Hematopoietic multipotent progenitor cell treated with erythropoietin and hydrocortisone succinate and interleukin-3 and kit ligand, for 15 days (in vitro differentiated cells): Measurements from ENCODE around the gene DDX1.

Experiments used
- DNase-seq: peaks from one replicate; pipeline ENCODE4 v3.0.0-alpha.2; 2015; ENCODE audit warnings: low spot score

DDX1 gene

DNA sequence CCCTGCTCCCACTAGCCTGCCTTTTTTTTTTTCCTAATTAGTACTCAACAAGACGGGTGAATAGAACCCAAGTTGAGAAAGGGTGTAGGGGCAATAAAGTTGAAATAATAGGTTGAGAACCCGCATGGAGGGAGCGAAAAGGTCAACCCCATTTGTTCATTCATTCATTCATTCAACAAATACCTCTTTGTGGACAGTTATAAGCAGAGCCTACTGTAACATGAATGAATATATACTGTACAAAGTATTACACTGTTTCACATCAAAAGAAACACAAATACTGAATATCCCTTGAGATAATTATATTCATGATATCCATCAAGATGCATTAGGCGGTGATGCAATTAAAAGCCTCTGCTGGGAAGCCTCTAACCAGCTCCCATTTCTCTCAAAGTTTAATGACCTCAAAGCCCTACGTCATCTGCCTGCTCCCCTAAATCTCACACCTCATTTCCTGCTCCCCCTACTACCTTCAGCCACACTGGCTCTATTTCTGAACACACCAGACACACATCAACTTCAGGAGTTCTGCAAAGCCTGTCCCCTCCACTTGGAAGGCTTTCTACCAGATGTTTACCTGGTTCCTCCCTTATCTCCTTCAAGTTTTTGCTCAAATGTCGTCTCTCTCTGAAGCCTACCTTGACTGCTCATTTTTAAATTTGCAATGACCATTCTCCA, 29.2 kb upstream of the DDX1 start:
- no peak for DNase-seq

DNA sequence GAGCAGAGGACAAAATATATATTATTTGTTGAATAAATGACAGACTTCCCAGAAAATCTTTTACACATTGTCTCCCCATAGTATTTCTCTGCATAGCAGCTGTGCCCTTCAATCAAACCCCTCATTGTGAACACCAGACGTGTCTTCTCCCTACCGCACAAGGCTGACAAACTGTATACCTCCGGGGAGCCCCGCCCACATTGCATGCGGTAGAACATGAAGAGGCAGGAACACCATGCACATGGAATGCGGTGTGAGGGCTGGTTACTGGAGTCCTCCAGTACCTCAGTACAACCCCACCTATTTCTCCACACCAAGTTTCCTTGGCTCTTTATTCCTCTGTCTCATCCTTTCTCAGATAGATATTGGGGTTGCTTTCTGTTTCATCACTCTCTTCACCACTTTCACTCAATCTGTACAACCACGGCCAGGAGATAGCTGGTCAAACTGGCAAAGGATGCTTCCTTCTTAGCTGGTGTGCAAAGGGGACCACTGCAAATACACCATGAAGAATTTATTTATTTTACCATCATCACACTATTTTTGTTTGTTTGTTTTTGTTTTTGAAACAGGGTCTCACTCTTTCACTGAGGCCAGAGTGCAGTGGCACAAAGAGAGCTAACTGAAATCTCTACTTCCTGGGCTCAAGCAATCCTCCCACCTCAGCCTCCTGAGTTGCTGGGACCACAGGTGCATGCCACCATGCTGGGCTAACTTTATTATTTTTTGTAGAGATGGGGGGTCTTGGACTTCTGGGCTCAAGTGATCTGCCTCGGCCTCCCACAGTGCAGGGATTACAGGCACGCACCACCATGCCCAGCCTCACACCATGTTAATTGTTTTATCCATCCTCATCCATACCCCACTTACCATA, 28.2 kb upstream of the DDX1 start:
- no peak for DNase-seq

GRCh38 chr2:15565392-15565791, 26.3 kb upstream of the DDX1 start:
- DNase-seq, result no peak

DNA sequence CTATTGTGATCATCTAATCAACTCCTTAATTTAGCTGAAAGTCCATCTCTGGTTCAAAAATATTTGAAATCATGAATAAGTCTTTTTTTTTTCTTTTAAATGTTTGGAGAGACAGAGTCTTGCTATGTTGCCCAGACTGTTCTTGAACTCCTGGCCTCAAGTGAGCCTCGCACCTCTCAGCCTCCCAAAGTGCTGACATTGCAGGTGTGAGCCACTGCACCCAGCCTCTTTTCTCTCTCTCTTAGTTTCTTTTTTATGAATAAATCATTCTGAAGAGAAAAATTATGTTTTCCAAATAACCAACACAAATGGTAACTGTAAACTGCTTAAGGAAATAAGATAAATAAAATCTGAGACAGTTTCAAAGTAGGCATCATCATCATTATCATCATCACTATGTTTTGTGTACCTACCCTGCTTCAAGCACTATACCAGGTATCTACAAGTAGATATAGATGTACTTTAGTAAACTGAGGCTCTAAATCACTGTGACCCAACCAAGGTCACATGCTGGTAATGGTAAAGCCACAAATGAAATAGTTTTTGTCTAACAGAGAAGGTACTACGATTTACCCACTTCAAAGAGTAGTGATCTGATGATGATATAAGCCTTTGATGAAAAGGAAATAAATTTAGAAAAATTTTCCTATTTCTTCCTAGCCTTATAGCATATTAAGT, 25.5 kb upstream of the DDX1 start:
- DNase-seq, result no peak

- DNase-seq, result no peak
These were observed 24.8 kb upstream of the DDX1 start for GRCh38 chr2:15566912-15567311.

GRCh38 chr2:15568874-15569273, 22.8 kb upstream of the DDX1 start:
- DNase-seq, result no peak

DNA sequence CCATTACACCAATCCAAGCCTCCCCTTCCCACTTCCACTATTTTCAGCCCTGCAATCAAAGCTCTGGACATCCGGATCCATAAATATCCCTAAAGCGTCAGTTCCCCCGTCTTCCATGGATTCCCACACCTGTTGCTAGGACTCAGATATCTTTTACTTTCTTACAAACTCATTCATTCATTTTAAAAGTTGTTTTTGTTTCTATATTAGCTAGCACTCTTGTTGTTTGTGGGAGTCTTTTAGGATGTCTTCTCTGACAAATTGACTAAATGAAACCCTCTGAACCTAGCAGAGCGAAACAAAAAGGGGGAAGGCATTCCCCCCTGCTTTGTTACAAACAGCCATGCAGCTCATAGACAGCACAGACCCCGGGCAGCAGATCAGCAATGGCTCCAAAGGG, 21.6 kb upstream of the DDX1 start:
- no peak for DNase-seq

- no peak for DNase-seq
These were observed 19.9 kb upstream of the DDX1 start for GRCh38 chr2:15571729-15572128.

- peak; percentile 93 for DNase-seq
These were observed 14.5 kb upstream of the DDX1 start for GRCh38 chr2:15577071-15577735.

GRCh38 chr2:15579641-15580040, 12.0 kb upstream of the DDX1 start:
- DNase-seq, result no peak

- DNase-seq, result no peak
These were observed 11.2 kb upstream of the DDX1 start for GRCh38 chr2:15580451-15580850.

DNA sequence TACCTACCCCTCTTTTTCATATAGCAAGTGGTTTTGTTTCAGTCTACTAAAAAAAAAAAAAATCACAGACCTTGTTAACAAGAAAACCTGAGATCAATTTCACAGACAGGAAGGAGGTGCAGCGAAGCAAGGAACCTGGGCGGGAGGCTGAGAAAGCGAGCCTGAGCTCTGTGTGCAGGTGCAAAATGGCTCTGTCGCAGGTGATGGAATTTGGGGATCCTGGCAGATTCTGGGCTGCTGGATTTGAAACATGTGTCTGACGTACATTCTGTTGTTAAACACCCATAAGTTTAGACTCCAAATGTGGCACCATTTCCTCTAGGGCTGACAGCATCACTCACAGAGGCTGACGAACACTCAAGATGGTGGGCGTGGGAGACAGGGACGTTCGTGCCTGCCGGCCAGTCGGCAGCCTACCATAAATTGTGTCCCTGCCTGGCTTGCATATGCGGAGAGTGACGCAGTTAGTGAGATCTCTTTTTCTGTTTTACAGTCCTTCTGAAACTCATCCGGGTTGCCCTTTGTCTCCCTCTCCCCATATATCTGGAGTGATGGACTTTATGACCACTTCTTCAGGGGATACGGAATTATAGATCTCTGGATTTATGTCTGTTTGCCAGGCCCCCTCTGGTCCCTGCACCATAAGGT, 8.8 kb upstream of the DDX1 start:
- DNase-seq, result no peak

DNA sequence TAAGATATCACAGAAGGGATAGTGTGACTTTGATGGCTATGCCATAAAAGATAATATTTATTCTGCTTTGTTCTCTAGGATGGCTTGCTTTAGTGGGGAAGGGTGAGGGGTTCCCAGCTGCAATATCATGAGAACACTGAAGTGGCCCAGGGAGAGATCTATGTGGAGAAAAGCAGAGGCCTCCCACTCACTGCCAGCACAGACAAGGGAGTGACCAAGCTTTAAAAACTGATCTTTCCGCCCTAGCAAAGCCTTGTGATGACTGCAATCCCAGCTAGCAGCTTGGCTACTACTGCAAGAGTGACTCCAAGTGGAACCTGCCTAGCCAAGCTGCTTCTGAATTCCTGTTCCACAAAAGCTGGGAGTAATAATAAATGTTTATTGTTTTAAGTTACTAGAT, 7.8 kb upstream of the DDX1 start:
- DNase-seq, result no peak

- DNase-seq, result no peak
These were observed 7.4 kb upstream of the DDX1 start for GRCh38 chr2:15584316-15584715.

DNA sequence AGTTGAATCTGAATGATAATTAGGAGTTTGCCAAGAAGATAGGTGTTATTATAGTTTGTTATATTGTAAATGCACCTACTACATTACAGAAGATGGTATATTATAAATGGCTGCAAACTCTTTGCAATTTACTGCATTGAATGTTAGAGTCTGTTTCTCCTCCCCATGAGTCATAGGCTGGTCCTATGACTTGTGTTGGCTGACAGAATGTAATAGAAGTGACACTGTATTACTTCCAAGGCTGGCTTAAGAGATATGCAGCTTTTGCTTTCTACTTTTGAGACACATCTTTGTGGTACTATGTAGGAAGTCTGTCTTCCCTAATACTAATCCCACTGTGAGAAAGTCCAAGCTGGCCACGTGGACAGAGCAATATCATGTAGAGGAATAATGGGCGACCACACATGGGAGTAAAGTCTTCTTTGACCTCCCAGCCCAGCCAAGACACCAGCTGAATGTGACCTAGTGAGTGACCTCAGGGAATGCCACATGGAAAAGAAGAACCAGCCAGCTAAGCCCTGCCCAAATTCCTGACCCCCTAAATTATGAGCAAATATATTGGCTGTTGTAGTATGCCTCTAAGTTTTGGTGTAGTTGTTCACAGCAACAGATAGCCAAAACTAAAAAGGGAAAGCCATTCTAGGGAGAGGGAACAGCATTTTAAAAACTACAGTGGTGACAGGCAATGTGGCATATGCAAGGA, 6.8 kb upstream of the DDX1 start:
- no peak for DNase-seq

DNA sequence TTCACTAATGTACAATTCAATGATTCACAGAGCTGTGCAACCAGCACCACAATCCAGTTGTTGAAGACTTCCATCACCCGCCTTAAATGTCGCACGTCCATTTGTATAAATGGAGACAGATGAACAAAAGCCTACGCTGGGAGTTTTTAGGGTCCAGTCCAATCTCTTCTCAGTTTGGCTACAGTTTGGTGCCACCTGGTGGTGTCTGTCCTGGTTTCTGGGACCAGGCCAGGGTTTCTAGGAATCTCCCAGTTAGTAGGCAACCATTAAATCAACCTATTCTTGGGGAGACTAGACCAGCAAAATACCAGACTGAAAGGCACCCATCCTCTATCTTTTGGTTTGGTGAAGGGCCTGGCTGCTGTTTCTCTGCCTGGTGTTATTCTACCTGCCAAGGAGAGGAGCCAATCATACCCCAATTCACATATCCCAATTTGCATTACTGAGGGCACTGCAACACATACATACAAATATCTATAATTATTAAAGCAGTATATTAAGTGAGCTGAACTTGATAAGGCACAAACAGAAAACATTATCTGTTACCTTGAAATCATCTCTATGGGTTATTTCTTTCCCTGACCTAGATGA, 3.2 kb upstream of the DDX1 start:
- peak; percentile 76 for DNase-seq

GRCh38 chr2:15591373-15591691, 336 bp upstream of the DDX1 start:
- DNase-seq, result no peak

DNA sequence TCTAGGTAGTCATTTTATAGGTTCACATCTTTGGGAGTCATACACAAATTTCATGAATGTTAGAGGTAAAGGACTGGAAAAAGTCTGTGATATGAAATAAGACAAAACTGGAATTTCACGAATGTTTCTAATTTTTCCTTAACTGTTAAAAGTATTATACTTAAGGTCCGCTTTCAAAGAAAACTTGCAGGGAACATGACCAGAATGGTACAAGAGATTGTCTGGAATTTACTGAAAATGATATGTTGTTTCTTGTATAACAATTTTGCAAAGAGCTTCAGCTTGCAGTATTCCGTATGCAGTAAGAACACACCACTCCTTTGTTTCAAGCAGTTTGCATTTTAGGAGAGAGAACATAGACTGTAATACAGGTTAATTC, 1.6 kb downstream of the DDX1 start:
- DNase-seq, result no peak

DNA sequence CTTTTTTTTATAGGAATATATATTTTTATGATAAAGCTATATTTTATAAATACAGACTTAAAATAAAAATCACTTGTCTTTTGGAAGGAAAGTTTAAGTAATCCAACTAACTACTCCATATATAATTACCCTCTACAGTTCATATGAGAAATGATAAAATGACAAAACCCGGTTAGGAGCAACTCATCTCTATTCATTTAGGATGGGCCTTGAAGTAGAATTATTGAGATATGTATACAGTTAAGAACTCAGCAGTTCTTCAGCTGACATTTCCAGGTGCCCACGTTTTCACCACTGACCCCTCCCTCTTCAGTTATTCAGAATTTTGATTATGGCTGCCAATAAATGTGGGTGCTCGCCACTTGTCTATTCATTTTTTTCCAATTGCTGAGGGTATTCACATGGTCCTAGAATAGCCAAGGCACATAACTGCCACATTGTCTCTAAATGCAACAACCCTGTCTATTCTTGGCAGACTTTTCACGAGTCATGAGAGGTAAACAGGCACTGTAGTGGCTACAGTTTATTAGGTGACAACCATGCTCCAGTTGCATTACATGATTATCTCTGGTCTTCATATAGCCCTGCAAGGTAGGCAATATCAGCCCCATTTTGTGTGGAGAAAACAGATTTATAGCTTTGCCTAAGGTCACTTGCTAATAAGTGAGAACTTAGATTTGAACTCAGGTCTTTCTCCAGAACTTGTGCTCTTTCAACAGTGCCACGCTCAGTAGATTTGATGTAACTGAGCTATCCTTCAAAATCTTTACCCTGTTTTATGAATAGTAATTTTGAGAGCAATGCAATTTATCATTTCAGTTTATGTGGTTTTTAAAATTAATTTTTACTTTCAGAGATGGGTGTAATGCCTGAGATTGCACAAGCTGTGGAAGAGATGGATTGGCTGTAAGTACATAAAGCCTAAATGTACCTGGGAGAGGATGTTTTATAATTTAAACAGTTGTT, 2.9 kb downstream of the DDX1 start:
- DNase-seq, result no peak

DNA sequence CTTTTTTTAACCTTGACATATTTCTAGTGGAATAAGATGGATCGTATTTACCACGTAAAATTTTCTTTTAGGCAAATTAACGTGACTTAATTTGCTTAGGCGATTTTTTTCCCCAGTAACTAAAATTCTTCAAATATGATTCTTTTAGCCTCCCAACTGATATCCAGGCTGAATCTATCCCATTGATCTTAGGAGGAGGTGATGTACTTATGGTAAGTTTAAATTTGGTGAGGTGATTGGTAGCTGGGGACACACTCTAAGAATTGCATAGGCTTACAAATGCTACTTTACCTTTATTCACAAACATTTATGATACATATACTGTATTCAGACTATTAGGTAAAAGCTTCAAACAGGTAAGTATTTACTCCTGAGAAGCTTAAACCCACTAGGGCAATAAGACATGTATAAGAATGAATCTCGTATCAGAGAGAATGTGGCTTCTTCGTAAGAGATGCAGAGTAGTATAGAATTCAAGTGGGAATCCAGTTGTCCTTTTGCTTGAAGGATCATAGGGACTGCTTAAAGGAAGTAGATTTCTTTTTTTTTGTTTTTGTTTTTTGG, 3.8 kb downstream of the DDX1 start:
- no peak for DNase-seq
